Liver (tissue), 3 donors: ENCODE results near the gene TP53TG5.

Experiments used
- ATF3 ChIP-seq: IDR thresholded peaks from 2 replicates; pipeline ENCODE4 v1.6.1; 2016; ENCODE audit warnings: antibody characterized with exemption
- CTCF ChIP-seq: fragments of 150-350 bp; IDR thresholded peaks from 2 replicates; pipeline ENCODE4 v1.5.1; 2017; ENCODE audit warnings: improper control_type of control experiment, low read depth, low read length; ENCODE audit not compliant: missing input control
- GABPA ChIP-seq, 2 donors: IDR thresholded peaks in 1 of 2; conservative IDR thresholded peaks in 1 of 2; 2 replicates each; pipeline ENCODE4 v1.6.1; 2016; ENCODE audit warnings: antibody characterized with exemption in 2 of 2, mild to moderate bottlenecking in 1 of 2, moderate library complexity in 1 of 2
- JUND ChIP-seq, 2 donors: IDR thresholded peaks; 2 replicates each; pipeline ENCODE4 v1.6.1; 2016; ENCODE audit warnings: antibody characterized with exemption in 2 of 2
- RAD21 ChIP-seq, 2 donors: IDR thresholded peaks; 2 replicates each; pipeline ENCODE4 v1.6.1; 2016; ENCODE audit warnings: antibody characterized with exemption in 2 of 2, mild to moderate bottlenecking in 2 of 2
- REST ChIP-seq: IDR thresholded peaks from 2 replicates; pipeline ENCODE4 v1.6.1; 2016; ENCODE audit warnings: antibody characterized with exemption, mild to moderate bottlenecking
- TAF1 ChIP-seq: conservative IDR thresholded peaks from 2 replicates; pipeline ENCODE4 v1.6.1; 2016; ENCODE audit warnings: antibody characterized with exemption, mild to moderate bottlenecking
- ZBTB33 ChIP-seq: IDR thresholded peaks from 2 replicates; pipeline ENCODE4 v1.6.1; 2016; ENCODE audit warnings: antibody characterized with exemption
- donor health status: healthy.
- donor health status: healthy.

- TF ChIP-seq TAF1 = no peak
- no peak for TF ChIP-seq REST
- TF ChIP-seq CTCF = no peak
- TF ChIP-seq RAD21 (IDR thresholded peaks at IDR 0.05) = peak in 1 of 2 donors; percentile 11
- TF ChIP-seq ATF3 = peak; percentile 2
- TF ChIP-seq ZBTB33 = no peak
- no peak for TF ChIP-seq GABPA (IDR thresholded peaks at IDR 0.05 in 1 of 2, conservative IDR thresholded peaks at IDR 0.05 in 1 of 2)
- TF ChIP-seq JUND (IDR thresholded peaks at IDR 0.05) = peak in 1 of 2 donors; percentile 4
These were observed 40.6 kb downstream of the TP53TG5 start for GRCh38 chr20:45337367-45338120.
